ENCODE results near the gene CCDC187.

CCDC187 gene

GRCh38 chr9:136304456-136304855, 562 bp upstream of the CCDC187 start:
- Histone ChIP-seq H3K36me3 (no peaks in the 10 kb centered on the region), H3K4me2 (peak overlapping the region; percentile 86), H3K9ac (0 out of 2 replicates have a peak overlapping the region, but pooled peaks have one; percentile 3), H3K4me1 (peaks cover 98% of the 10 kb centered on the region), H4K20me1 (peaks cover 6% of the 10 kb centered on the region; the same call in 1 of the 2 replicates), H3K27ac (no peak overlapping the region), H3K4me3 (no peak overlapping the region), H3K9me3 (no peaks in the 10 kb centered on the region), H3K27me3 (no peaks in the 10 kb centered on the region)
- TF ChIP-seq Cebpa-rat (IDR thresholded peaks at IDR 0.05), result no peak

GRCh38 chr9:136303066-136303824, 649 bp downstream of the CCDC187 start:
- no peak overlapping the region for H3K4me3 ChIP-seq
- H3K27ac ChIP-seq, result no peak overlapping the region
- H4K20me1 ChIP-seq, result peaks cover 6% of the 10 kb centered on the region; the same call in 1 of the 2 replicates
- peak overlapping the region; percentile 86 for H3K4me2 ChIP-seq
- no peaks in the 10 kb centered on the region for H3K27me3 ChIP-seq
- no peak overlapping the region for H3K9ac ChIP-seq
- no peaks in the 10 kb centered on the region for H3K36me3 ChIP-seq
- no peaks in the 10 kb centered on the region for H3K9me3 ChIP-seq
- H3K4me1 ChIP-seq, result peaks cover 96% of the 10 kb centered on the region
- TF ChIP-seq Cebpa-rat (IDR thresholded peaks at IDR 0.05), result no peak

- Histone ChIP-seq H3K9me3 (no peaks in the 10 kb centered on the region), H3K4me2 (no peak overlapping the region), H3K27me3 (no peaks in the 10 kb centered on the region), H3K4me3 (no peak overlapping the region), H3K27ac (peak overlapping the region; percentile 13; the same call in 1 of the 2 replicates), H3K9ac (no peak overlapping the region), H4K20me1 (peaks cover 6% of the 10 kb centered on the region; the same call in 1 of the 2 replicates), H3K4me1 (peaks cover 96% of the 10 kb centered on the region), H3K36me3 (no peaks in the 10 kb centered on the region)
- TF ChIP-seq Cebpa-rat (IDR thresholded peaks at IDR 0.05), result no peak
Observed at GRCh38 chr9:136302527-136302926, 1.4 kb downstream of the CCDC187 start.

GRCh38 chr9:136300866-136301265, 3.0 kb downstream of the CCDC187 start:
- Histone ChIP-seq H3K9me3 (no peaks in the 10 kb centered on the region), H3K27me3 (no peaks in the 10 kb centered on the region), H4K20me1 (peaks cover 6% of the 10 kb centered on the region; the same call in 1 of the 2 replicates), H3K27ac (no peak overlapping the region), H3K36me3 (no peaks in the 10 kb centered on the region), H3K9ac (no peak overlapping the region), H3K4me1 (peaks cover 92% of the 10 kb centered on the region), H3K4me2 (0 out of 2 replicates have a peak overlapping the region, but pooled peaks have one; percentile 12), H3K4me3 (no peak overlapping the region)
- TF ChIP-seq Cebpa-rat (IDR thresholded peaks at IDR 0.05), result no peak

GRCh38 chr9:136300016-136300545, 3.8 kb downstream of the CCDC187 start:
- Histone ChIP-seq H3K4me3 (no peak overlapping the region), H3K27me3 (no peaks in the 10 kb centered on the region), H3K9ac (no peak overlapping the region), H3K27ac (no peak overlapping the region), H3K4me2 (peak overlapping the region; percentile 12), H3K9me3 (no peaks in the 10 kb centered on the region), H3K36me3 (no peaks in the 10 kb centered on the region), H4K20me1 (peaks cover 2% of the 10 kb centered on the region; the same call in 1 of the 2 replicates), H3K4me1 (peaks cover 84% of the 10 kb centered on the region)
- no peak for TF ChIP-seq Cebpa-rat (IDR thresholded peaks at IDR 0.05)

- H3K27ac ChIP-seq, result no peak overlapping the region
- H3K9me3 ChIP-seq, result no peaks in the 10 kb centered on the region
- no peaks in the 10 kb centered on the region for H3K36me3 ChIP-seq
- H3K9ac ChIP-seq, result no peak overlapping the region
- no peaks in the 10 kb centered on the region for H3K27me3 ChIP-seq
- no peaks in the 10 kb centered on the region for H4K20me1 ChIP-seq
- H3K4me3 ChIP-seq, result no peak overlapping the region
- peak overlapping the region; percentile 12 for H3K4me2 ChIP-seq
- peaks cover 79% of the 10 kb centered on the region for H3K4me1 ChIP-seq
- no peak for TF ChIP-seq Cebpa-rat (IDR thresholded peaks at IDR 0.05)
Observed at GRCh38 chr9:136299541-136299940, 4.4 kb downstream of the CCDC187 start.

GRCh38 chr9:136299116-136299515, 4.8 kb downstream of the CCDC187 start:
- Histone ChIP-seq H4K20me1 (no peaks in the 10 kb centered on the region), H3K9ac (no peak overlapping the region), H3K4me3 (no peak overlapping the region), H3K9me3 (no peaks in the 10 kb centered on the region), H3K27ac (no peak overlapping the region), H3K36me3 (no peaks in the 10 kb centered on the region), H3K27me3 (no peaks in the 10 kb centered on the region), H3K4me2 (no peak overlapping the region), H3K4me1 (peaks cover 75% of the 10 kb centered on the region)
- no peak for TF ChIP-seq Cebpa-rat (IDR thresholded peaks at IDR 0.05)

GRCh38 chr9:136297766-136298735, 5.8 kb downstream of the CCDC187 start:
- no peak overlapping the region for H3K27ac ChIP-seq
- TF ChIP-seq Cebpa-rat (IDR thresholded peaks at IDR 0.05), result no peak
- H3K9me3 ChIP-seq, result no peaks in the 10 kb centered on the region
- H3K36me3 ChIP-seq, result no peaks in the 10 kb centered on the region
- H3K9ac ChIP-seq, result no peak overlapping the region
- H4K20me1 ChIP-seq, result no peaks in the 10 kb centered on the region
- no peaks in the 10 kb centered on the region for H3K27me3 ChIP-seq
- H3K4me1 ChIP-seq, result peaks cover 64% of the 10 kb centered on the region
- H3K4me2 ChIP-seq, result peak overlapping the region; percentile 50
- no peak overlapping the region for H3K4me3 ChIP-seq

- H3K27ac ChIP-seq, result no peak overlapping the region
- H3K4me2 ChIP-seq, result peak overlapping the region; percentile 50
- H3K9ac ChIP-seq, result no peak overlapping the region
- no peaks in the 10 kb centered on the region for H3K27me3 ChIP-seq
- no peak overlapping the region for H3K4me3 ChIP-seq
- H4K20me1 ChIP-seq, result no peaks in the 10 kb centered on the region
- peaks cover 56% of the 10 kb centered on the region for H3K4me1 ChIP-seq
- H3K36me3 ChIP-seq, result no peaks in the 10 kb centered on the region
- no peaks in the 10 kb centered on the region for H3K9me3 ChIP-seq
- TF ChIP-seq Cebpa-rat (IDR thresholded peaks at IDR 0.05), result no peak
Observed at GRCh38 chr9:136297016-136297691, 6.7 kb downstream of the CCDC187 start.
